ENCODE data around the gene YIPF7.
A peak's percentile ranks its signal among the peaks of the same experiment; 100 is the strongest.

The YIPF7 gene

DNA sequence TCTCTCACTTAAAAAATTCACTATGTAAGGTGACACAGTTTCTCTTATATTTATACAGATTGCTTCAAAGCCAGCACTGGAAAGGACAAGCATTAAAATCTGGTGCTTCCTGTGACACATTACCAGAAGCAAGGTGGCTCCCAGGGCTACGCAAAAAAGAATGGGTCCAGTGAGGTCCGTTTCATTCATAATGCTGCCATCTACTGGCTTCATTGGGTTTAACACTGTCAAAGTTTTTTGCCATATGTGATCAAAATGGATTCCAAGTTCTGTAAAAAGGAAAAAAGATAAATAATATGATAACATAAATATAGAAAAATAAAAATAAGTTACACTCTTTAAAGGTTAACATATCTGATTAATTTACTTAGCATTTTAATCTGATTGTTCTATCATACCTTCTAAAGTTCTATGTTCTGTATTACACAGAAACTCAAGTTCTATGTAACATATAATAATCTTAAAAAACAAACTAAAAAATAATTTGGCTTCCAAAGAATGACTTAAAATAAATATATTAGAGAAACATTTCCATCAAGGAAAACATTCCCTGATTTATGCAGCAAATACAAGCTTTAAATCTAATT, 22.1 kb downstream of the YIPF7 start:
- DNase-seq (ENCODE audit: extremely low spot score, insufficient read length, low read depth) (peak; percentile 20), FAIRE-seq (peak; percentile 75)

DNA sequence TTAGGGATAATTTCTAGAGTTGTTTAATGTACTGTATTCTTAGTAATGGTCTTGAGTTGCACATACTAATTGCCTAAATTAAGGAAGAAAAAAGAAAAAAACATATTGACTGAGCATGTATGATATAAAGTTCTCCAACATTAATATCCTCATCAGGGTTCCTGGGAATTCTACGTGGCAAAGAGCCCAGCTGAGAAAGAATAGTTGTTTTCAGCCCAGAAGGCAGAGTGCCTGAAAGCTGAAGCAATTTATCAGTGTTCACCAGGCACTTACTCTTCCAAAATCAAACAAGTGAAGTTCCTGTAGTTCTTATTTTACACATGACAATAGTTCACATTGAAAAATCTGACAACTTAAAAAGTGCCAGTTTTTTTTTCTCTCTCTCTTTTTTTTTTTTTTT, 27.7 kb downstream of the YIPF7 start:
- FAIRE-seq (no peak), DNase-seq (ENCODE audit: extremely low spot score, insufficient read length, low read depth) (no peak)

DNA sequence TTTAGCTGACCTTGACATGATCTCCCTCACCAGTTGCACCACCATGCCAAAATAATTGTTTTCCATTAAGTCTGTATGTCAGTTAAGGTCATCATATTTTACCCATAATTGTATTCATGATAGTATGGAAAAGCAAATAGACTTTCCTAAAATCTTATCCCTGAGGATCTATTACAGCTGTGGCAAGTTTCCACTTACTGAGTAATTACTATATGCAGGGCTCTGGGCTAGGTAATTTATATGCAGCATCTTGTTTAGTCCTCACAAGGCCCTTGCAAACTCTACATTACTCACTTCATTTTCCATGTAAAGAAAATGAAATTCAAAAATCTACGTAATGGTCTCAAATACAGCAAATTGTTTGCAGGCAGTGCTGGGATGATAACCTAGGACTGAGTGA, 34.8 kb downstream of the YIPF7 start:
- FAIRE-seq (no peak), DNase-seq (ENCODE audit: extremely low spot score, insufficient read length, low read depth) (no peak)

DNA sequence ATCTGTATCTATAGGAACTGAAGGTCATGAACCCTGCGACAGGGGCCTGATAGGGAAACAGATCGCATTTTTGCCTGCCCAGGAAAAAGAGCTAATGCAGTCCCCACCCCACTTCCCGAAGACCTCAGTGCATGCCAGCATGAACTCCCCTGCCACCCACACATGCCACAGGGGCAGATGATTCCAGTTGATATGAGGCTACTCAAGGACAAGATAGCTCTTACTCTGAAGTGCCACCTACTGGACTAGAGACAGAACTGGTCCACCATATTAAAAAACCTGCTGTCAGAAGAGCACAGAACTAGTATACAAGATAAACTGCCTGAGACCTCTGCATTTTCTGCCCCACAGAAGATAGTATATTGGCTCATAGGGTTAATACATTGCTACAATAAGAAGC, 68.0 kb downstream of the YIPF7 start:
- FAIRE-seq (no peak), DNase-seq (ENCODE audit: extremely low spot score, insufficient read length, low read depth) (no peak)

DNA sequence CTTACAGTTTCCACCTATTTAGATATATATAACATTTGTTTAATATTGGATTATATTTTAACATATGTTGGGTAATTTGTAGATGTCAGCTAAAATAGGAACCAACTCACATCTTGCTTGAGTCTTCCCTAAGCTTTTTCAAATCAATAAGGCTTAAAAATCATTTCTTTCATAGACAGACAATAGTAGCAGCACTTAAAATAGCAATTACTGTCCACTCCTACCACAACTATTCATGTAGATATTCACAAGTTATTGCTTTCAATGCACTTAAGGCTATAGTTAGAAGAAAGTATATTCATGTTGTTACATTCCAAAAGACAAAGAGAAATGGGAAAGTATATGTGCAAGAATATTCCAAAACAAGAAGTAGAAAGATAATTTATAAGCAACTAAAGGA, 71.2 kb downstream of the YIPF7 start:
- FAIRE-seq, result no peak
- no peak for DNase-seq (ENCODE audit: extremely low spot score, insufficient read length, low read depth)

DNA sequence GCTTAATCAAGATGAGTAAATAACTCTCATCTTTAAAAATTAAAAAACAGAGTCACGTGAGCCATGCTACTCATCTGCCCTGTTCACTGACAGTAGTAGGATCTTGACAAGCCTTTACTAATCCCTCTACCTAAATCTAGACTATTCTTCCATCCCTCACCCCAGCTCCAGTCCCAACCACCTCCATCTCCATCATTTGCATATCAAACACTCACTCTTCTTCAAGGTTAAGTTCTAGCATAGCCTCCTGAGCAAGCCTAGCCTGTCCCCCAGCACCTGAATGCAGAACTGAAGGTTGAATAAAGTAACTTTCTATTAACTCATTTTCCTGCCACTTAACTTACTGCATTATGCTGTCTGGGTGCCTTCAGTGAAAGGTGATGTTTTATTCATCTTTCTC, 72.5 kb downstream of the YIPF7 start:
- DNase-seq (ENCODE audit: extremely low spot score, insufficient read length, low read depth) (no peak), FAIRE-seq (no peak)
